ENCODE measurements around the gene DDX59.

GRCh38 chr1:200704986-200705500 lies 35.3 kb upstream of the DDX59 start:
- TF ChIP-seq CTCF (conservative IDR thresholded peaks at IDR 0.05; ENCODE audit: low read length) (no peak), EZH2phosphoT487 (IDR thresholded peaks at IDR 0.05; ENCODE audit: borderline replicate concordance, low read depth, low read length) (no peak)
